Measurements from ENCODE around the gene KLHL10. TPM values are rescaled to one million over a fixed set of nuclear protein-coding genes. Genes with fewer than 3 reads are reported as not detected.

KLHL10 gene
- total and polyA plus RNA-seq, 2 of the 13 experiments (the other 11 are each of a cell fraction or from before 2014, with no cell fraction given), result 0.04 to 0.08 TPM

GRCh38 chr17:41800601-41801373, 36.8 kb upstream of the KLHL10 start (continued):
- TF ChIP-seq MEIS1 (CRISPR knock-in tag; IDR thresholded peaks at IDR 0.05; ENCODE audit: borderline replicate concordance), result 0 out of 2 replicates have a peak, but pooled peaks have one; percentile 25
- TF ChIP-seq TOPORS (CRISPR knock-in tag; IDR thresholded peaks at IDR 0.05), result 0 out of 2 replicates have a peak, but pooled peaks have one; percentile 48
- no peak for TF ChIP-seq TCF12 (IDR thresholded peaks at IDR 0.05)
- no peak for TF ChIP-seq TCF12 (CRISPR knock-in tag; IDR thresholded peaks at IDR 0.05)
- 0 out of 2 replicates have a peak, but pooled peaks have one; percentile 35 for TF ChIP-seq MLX (CRISPR knock-in tag; IDR thresholded peaks at IDR 0.05)
- TF ChIP-seq DMTF1 (CRISPR knock-in tag; IDR thresholded peaks at IDR 0.05), result no peak
- TF ChIP-seq ZC3H4 (CRISPR knock-in tag; IDR thresholded peaks at IDR 0.05; ENCODE audit: borderline replicate concordance), result no peak
- TF ChIP-seq HBP1 (CRISPR knock-in tag; IDR thresholded peaks at IDR 0.05; ENCODE audit: low read depth), result no peak; the same call in none of the 2 replicates
- no peak for TF ChIP-seq ZNF431 (CRISPR knock-in tag; IDR thresholded peaks at IDR 0.05; ENCODE audit: borderline replicate concordance, low read depth)
- TF ChIP-seq ISX (CRISPR knock-in tag; conservative IDR thresholded peaks at IDR 0.05), result no peak
- no peak for TF ChIP-seq NFATC3 (CRISPR knock-in tag; IDR thresholded peaks at IDR 0.05)
- no peak for TF ChIP-seq RAD21 (CRISPR knock-in tag; IDR thresholded peaks at IDR 0.05)
- no peak for TF ChIP-seq ZFYVE20 (CRISPR knock-in tag; IDR thresholded peaks at IDR 0.05; ENCODE audit: borderline replicate concordance, low read depth)
- peak; percentile 19 for TF ChIP-seq GABPA (IDR thresholded peaks at IDR 0.05; ENCODE audit: low read depth, low read length)
- peak; percentile 72 for TF ChIP-seq GABPA (CRISPR knock-in tag; IDR thresholded peaks at IDR 0.05; ENCODE audit: low read depth)
- no peak for TF ChIP-seq ZNF276 (CRISPR knock-in tag; IDR thresholded peaks at IDR 0.05; ENCODE audit: low read depth)
- TF ChIP-seq BORCS8-MEF2B (CRISPR knock-in tag; IDR thresholded peaks at IDR 0.05), result peak; percentile 38; the same call in 1 of the 2 replicates
- no peak; the same call in 1 of the 2 replicates for TF ChIP-seq CCDC6 (CRISPR knock-in tag; IDR thresholded peaks at IDR 0.05)
- no peak for TF ChIP-seq DDIT3 (CRISPR knock-in tag; IDR thresholded peaks at IDR 0.05)
- no peak for TF ChIP-seq MED8 (CRISPR knock-in tag; IDR thresholded peaks at IDR 0.05; ENCODE audit: insufficient replicate concordance)
- TF ChIP-seq ZNF577 (CRISPR knock-in tag; IDR thresholded peaks at IDR 0.05; ENCODE audit: borderline replicate concordance, low read depth), result no peak
- TF ChIP-seq SRSF1 (optimal IDR thresholded peaks at IDR 0.05; ENCODE audit: low read depth, low read length), result peak; percentile 77
- no peak for TF ChIP-seq ZNF530 (CRISPR knock-in tag; IDR thresholded peaks at IDR 0.05; ENCODE audit: low read depth)
- no peak for TF ChIP-seq RFXANK (CRISPR knock-in tag; IDR thresholded peaks at IDR 0.05)
